ENCODE measurements around the gene CCDC137. TPM values are rescaled to one million over a fixed set of nuclear protein-coding genes. Genes with fewer than 3 reads are reported as not detected.

Gene CCDC137
- total and polyA plus RNA-seq, 2 of the 13 experiments (the other 11 are each of a cell fraction or from before 2014, with no cell fraction given): 14.6 to 39.1 TPM

DNA sequence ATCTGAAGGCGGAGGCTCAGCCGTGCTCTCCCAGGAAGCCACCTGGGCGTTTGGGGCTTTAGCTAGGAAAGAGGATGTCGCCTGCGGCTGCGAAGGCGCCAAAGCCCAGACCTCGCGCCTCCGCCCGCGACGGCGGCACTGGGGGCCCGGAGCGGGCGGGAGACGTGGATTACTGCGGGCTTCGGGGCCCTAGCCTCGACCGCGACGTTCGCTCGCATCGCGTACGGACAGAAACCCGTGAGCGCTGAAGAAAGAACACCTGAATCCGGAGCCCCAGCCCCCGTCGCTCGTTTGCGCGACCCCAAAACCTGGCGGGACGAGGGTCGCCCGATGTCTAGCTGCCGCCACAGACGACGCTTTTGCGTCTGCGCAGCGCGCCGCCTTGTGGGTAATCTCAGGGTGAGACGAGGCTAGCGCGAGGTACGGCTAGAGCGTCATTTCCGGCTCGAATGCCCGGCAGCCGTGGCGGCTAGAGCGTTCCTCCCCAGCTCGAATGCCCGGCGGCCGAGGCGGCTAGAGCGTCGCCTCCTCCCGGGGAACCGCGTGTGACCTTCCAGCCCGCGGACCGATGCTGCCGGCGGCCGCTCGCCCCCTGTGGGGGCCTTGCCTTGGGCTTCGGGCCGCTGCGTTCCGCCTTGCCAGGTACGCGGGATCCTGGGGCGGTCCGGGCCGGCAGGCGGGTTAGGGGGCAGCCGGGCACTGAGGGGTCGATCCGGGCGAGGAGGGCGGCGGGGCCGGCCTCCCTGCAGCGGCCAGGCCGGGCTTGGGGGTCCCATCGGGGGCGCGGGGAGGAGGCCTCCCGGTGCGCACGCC, 36.6 kb downstream of the CCDC137 start, which contains the start of gene MRPL12 (continued):
- TF ChIP-seq GABPB1 (CRISPR knock-in tag; IDR thresholded peaks at IDR 0.05) (peak; percentile 99), ZNF549 (CRISPR knock-in tag; IDR thresholded peaks at IDR 0.05) (no peak), HNRNPUL1 (IDR thresholded peaks at IDR 0.05; ENCODE audit: low read depth, low read length) (no peak; the same call in 1 of the 2 replicates), SUZ12 (IDR thresholded peaks at IDR 0.05; ENCODE audit: low read depth, low read length) (peak; percentile 26; the same call in 1 of the 2 replicates), ZKSCAN8 (CRISPR knock-in tag; IDR thresholded peaks at IDR 0.05; ENCODE audit: borderline replicate concordance) (no peak; the same call in 1 of the 2 replicates), ARHGAP35 (CRISPR knock-in tag; IDR thresholded peaks at IDR 0.05; ENCODE audit: borderline replicate concordance) (peak; percentile 96), ISX (CRISPR knock-in tag; conservative IDR thresholded peaks at IDR 0.05) (no peak), ZNF160 (CRISPR knock-in tag; IDR thresholded peaks at IDR 0.05) (peak; percentile 91), RELA (CRISPR knock-in tag; IDR thresholded peaks at IDR 0.05) (peak; percentile 80; the same call in 1 of the 2 replicates), PHB2 (IDR thresholded peaks at IDR 0.05; ENCODE audit: partially characterized antibody) (no peak), IKZF4 (CRISPR knock-in tag; IDR thresholded peaks at IDR 0.05; ENCODE audit: borderline replicate concordance, low read depth, not compliant biosample characterization) (no peak), XRCC5 (optimal IDR thresholded peaks at IDR 0.05; ENCODE audit: low read length) (peak; percentile 94)
- TF ChIP-seq, protein P1, sequence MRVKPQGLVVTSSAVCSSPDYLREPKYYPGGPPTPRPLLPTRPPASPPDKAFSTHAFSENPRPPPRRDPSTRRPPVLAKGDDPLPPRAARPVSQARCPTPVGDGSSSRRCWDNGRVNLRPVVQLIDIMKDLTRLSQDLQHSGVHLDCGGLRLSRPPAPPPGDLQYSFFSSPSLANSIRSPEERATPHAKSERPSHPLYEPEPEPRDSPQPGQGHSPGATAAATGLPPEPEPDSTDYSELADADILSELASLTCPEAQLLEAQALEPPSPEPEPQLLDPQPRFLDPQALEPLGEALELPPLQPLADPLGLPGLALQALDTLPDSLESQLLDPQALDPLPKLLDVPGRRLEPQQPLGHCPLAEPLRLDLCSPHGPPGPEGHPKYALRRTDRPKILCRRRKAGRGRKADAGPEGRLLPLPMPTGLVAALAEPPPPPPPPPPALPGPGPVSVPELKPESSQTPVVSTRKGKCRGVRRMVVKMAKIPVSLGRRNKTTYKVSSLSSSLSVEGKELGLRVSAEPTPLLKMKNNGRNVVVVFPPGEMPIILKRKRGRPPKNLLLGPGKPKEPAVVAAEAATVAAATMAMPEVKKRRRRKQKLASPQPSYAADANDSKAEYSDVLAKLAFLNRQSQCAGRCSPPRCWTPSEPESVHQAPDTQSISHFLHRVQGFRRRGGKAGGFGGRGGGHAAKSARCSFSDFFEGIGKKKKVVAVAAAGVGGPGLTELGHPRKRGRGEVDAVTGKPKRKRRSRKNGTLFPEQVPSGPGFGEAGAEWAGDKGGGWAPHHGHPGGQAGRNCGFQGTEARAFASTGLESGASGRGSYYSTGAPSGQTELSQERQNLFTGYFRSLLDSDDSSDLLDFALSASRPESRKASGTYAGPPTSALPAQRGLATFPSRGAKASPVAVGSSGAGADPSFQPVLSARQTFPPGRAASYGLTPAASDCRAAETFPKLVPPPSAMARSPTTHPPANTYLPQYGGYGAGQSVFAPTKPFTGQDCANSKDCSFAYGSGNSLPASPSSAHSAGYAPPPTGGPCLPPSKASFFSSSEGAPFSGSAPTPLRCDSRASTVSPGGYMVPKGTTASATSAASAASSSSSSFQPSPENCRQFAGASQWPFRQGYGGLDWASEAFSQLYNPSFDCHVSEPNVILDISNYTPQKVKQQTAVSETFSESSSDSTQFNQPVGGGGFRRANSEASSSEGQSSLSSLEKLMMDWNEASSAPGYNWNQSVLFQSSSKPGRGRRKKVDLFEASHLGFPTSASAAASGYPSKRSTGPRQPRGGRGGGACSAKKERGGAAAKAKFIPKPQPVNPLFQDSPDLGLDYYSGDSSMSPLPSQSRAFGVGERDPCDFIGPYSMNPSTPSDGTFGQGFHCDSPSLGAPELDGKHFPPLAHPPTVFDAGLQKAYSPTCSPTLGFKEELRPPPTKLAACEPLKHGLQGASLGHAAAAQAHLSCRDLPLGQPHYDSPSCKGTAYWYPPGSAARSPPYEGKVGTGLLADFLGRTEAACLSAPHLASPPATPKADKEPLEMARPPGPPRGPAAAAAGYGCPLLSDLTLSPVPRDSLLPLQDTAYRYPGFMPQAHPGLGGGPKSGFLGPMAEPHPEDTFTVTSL (CRISPR knock-in tag; IDR thresholded peaks at IDR 0.05; ENCODE audit: borderline replicate concordance): peak; percentile 66; the same call in 1 of the 2 replicates
- TF ChIP-seq, protein P2, sequence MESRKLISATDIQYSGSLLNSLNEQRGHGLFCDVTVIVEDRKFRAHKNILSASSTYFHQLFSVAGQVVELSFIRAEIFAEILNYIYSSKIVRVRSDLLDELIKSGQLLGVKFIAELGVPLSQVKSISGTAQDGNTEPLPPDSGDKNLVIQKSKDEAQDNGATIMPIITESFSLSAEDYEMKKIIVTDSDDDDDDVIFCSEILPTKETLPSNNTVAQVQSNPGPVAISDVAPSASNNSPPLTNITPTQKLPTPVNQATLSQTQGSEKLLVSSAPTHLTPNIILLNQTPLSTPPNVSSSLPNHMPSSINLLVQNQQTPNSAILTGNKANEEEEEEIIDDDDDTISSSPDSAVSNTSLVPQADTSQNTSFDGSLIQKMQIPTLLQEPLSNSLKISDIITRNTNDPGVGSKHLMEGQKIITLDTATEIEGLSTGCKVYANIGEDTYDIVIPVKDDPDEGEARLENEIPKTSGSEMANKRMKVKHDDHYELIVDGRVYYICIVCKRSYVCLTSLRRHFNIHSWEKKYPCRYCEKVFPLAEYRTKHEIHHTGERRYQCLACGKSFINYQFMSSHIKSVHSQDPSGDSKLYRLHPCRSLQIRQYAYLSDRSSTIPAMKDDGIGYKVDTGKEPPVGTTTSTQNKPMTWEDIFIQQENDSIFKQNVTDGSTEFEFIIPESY (CRISPR knock-in tag; IDR thresholded peaks at IDR 0.05): peak; percentile 57; the same call in 1 of the 2 replicates
- TF ChIP-seq, protein P3, sequence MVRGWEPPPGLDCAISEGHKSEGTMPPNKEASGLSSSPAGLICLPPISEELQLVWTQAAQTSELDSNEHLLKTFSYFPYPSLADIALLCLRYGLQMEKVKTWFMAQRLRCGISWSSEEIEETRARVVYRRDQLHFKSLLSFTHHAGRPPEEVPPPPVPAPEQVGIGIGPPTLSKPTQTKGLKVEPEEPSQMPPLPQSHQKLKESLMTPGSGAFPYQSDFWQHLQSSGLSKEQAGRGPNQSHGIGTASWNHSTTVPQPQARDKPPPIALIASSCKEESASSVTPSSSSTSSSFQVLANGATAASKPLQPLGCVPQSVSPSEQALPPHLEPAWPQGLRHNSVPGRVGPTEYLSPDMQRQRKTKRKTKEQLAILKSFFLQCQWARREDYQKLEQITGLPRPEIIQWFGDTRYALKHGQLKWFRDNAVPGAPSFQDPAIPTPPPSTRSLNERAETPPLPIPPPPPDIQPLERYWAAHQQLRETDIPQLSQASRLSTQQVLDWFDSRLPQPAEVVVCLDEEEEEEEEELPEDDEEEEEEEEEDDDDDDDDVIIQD (CRISPR knock-in tag; IDR thresholded peaks at IDR 0.05; ENCODE audit: low read depth): 0 out of 2 replicates have a peak, but pooled peaks have one; percentile 32
- TF ChIP-seq, protein P4, sequence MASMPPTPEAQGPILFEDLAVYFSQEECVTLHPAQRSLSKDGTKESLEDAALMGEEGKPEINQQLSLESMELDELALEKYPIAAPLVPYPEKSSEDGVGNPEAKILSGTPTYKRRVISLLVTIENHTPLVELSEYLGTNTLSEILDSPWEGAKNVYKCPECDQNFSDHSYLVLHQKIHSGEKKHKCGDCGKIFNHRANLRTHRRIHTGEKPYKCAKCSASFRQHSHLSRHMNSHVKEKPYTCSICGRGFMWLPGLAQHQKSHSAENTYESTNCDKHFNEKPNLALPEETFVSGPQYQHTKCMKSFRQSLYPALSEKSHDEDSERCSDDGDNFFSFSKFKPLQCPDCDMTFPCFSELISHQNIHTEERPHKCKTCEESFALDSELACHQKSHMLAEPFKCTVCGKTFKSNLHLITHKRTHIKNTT (CRISPR knock-in tag; IDR thresholded peaks at IDR 0.05): no peak
- TF ChIP-seq, protein P5, sequence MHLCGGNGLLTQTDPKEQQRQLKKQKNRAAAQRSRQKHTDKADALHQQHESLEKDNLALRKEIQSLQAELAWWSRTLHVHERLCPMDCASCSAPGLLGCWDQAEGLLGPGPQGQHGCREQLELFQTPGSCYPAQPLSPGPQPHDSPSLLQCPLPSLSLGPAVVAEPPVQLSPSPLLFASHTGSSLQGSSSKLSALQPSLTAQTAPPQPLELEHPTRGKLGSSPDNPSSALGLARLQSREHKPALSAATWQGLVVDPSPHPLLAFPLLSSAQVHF (CRISPR knock-in tag; IDR thresholded peaks at IDR 0.05): peak; percentile 94
